HepG2 (cell line): ENCODE data around the gene KRTAP5-2. TPM values are rescaled to one million over a fixed set of nuclear protein-coding genes. Genes with fewer than 3 reads are reported as not detected.

Experiments
- CREM ChIP-seq, 2 experiments: sonication (generic) in 1 of 2; formaldehyde crosslinking in 1 of 2; IDR thresholded peaks; 2 replicates each; pipeline versions ENCODE4 v1.4.0 to v1.6.1; 2016 to 2020; ENCODE audit warnings: antibody characterized with exemption in 1 of 2, mild to moderate bottlenecking in 1 of 2, missing genetic modification reagents in 1 of 2
- GABPB1 ChIP-seq: IDR thresholded peaks from 2 replicates; pipeline ENCODE4 v1.6.1; 2016; ENCODE audit warnings: mild to moderate bottlenecking, missing genetic modification reagents, moderate library complexity, missing compliant biosample characterization
- KDM2A ChIP-seq: sonication (generic); formaldehyde crosslinking; IDR thresholded peaks from 2 replicates; pipeline ENCODE4 v1.4.0; 2020; ENCODE audit warnings: low read depth, missing genetic modification reagents, borderline replicate concordance
- MYC ChIP-seq: sonication (generic); formaldehyde crosslinking; IDR thresholded peaks from 2 replicates; pipeline ENCODE4 v1.9.0; 2021; ENCODE audit warnings: missing genetic modification reagents, borderline replicate concordance
- PCBP1 ChIP-seq: fragments of 200-400 bp; formaldehyde crosslinking; IDR thresholded peaks from 2 replicates; pipeline ENCODE4 v1.6.1; 2017; ENCODE audit warnings: mild to moderate bottlenecking, low read depth, low read length, borderline replicate concordance
- PHB2 ChIP-seq: fragments of 450-650 bp; IDR thresholded peaks from 2 replicates; pipeline ENCODE4 v1.6.1; 2018; ENCODE audit not compliant: partially characterized antibody
- POLR2AphosphoS5 ChIP-seq: IDR thresholded peaks from 2 replicates; pipeline ENCODE4 v1.6.1; 2012; ENCODE audit warnings: low read depth, low read length
- SCMH1 ChIP-seq: sonication (generic); formaldehyde crosslinking; IDR thresholded peaks from 2 replicates; pipeline ENCODE4 v1.9.0; 2021; ENCODE audit warnings: missing genetic modification reagents, mild to moderate bottlenecking, borderline replicate concordance
- SMAD9 ChIP-seq: sonication (generic); formaldehyde crosslinking; IDR thresholded peaks from 2 replicates; pipeline ENCODE4 v1.5.1; 2020; ENCODE audit warnings: mild to moderate bottlenecking, missing genetic modification reagents
- SMYD3 ChIP-seq: sonication (generic); formaldehyde crosslinking; IDR thresholded peaks from 2 replicates; pipeline ENCODE4 v1.8.1; 2023; ENCODE audit warnings: mild to moderate bottlenecking, missing genetic modification reagents
- STAG1 ChIP-seq: sonication (generic); formaldehyde crosslinking; IDR thresholded peaks from 2 replicates; pipeline ENCODE4 v1.4.0; 2020; ENCODE audit warnings: missing genetic modification reagents
- TMF1 ChIP-seq: sonication (generic); formaldehyde crosslinking; IDR thresholded peaks from 2 replicates; pipeline ENCODE4 v1.8.1; 2022; ENCODE audit warnings: low read depth, missing genetic modification reagents
- ZNF234 ChIP-seq: sonication (generic); formaldehyde crosslinking; conservative IDR thresholded peaks from 2 replicates; pipeline ENCODE4 v1.5.1; 2020; ENCODE audit warnings: mild to moderate bottlenecking, missing genetic modification reagents
- ZNF3 ChIP-seq: IDR thresholded peaks from 2 replicates; pipeline ENCODE4 v1.7.0; 2017; ENCODE audit warnings: inconsistent platforms
- ZNF446 ChIP-seq: sonication (generic); formaldehyde crosslinking; IDR thresholded peaks from 2 replicates; pipeline ENCODE4 v1.5.0; 2020; ENCODE audit warnings: mild to moderate bottlenecking, missing genetic modification reagents
- ZNF484 ChIP-seq: sonication (generic); formaldehyde crosslinking; IDR thresholded peaks from 2 replicates; pipeline ENCODE4 v1.5.1; 2020; ENCODE audit warnings: mild to moderate bottlenecking, low read depth, missing genetic modification reagents, borderline replicate concordance
- ZNF501 ChIP-seq: sonication (generic); formaldehyde crosslinking; IDR thresholded peaks from 2 replicates; pipeline ENCODE4 v1.5.1; 2020; ENCODE audit warnings: mild to moderate bottlenecking, moderate library complexity, missing genetic modification reagents
- ZNF878 ChIP-seq: sonication (generic); formaldehyde crosslinking; IDR thresholded peaks from 2 replicates; pipeline ENCODE4 v1.8.1; 2023; ENCODE audit warnings: mild to moderate bottlenecking, missing genetic modification reagents, moderate library complexity
- ZSCAN25 ChIP-seq: sonication (generic); formaldehyde crosslinking; IDR thresholded peaks from 2 replicates; pipeline ENCODE4 v1.8.0; 2022; ENCODE audit warnings: mild to moderate bottlenecking, missing genetic modification reagents
- polyA plus RNA-seq, 8 experiments: library from polyadenylated mRNA; depleted of rRNA in 3 of 8; stranded (reverse) in 7 of 8; unstranded in 1 of 8; fragments of >200 nt; fragmentation: Illumina TruSeq in 4 of 8; extraction: Trizol in 4 of 8; gene quantifications; 2 replicates each; pipeline versions ENCODE4 v1.2.1 to v1.2.3, GENCODE V29; 2011 to 2016; ENCODE audit warnings: low read depth in 4 of 8, missing spikeins in 1 of 8, mixed read lengths in 1 of 8; ENCODE audit not compliant: insufficient read depth in 1 of 8
- total RNA-seq, 5 experiments: library from RNA; depleted of rRNA; stranded (reverse); fragments of >200 nt; fragmentation: Illumina TruSeq; extraction: Trizol; gene quantifications; 2 replicates each; pipeline ENCODE4 v1.2.3, GENCODE V29; 2016; ENCODE audit warnings: low read depth in 1 of 5
- TF ChIP-seq, protein P1 (sequence below): sonication (generic); formaldehyde crosslinking; IDR thresholded peaks from 2 replicates; pipeline ENCODE4 v1.8.0; 2022; ENCODE audit warnings: mild to moderate bottlenecking, missing genetic modification reagents, moderate library complexity
- TF ChIP-seq, protein P2 (sequence below): sonication (generic); formaldehyde crosslinking; IDR thresholded peaks from 2 replicates; pipeline ENCODE4 v1.9.0; 2022; ENCODE audit warnings: missing genetic modification reagents, mild to moderate bottlenecking, borderline replicate concordance
- TF ChIP-seq, protein P3 (sequence below): sonication (generic); formaldehyde crosslinking; IDR thresholded peaks from 2 replicates; pipeline ENCODE4 v1.4.0; 2020; ENCODE audit warnings: mild to moderate bottlenecking, missing genetic modification reagents, borderline replicate concordance

Gene KRTAP5-2
- total and polyA plus RNA-seq, 2 of the 13 experiments (the other 11 are each of a cell fraction or from before 2014, with no cell fraction given), result not detected

DNA sequence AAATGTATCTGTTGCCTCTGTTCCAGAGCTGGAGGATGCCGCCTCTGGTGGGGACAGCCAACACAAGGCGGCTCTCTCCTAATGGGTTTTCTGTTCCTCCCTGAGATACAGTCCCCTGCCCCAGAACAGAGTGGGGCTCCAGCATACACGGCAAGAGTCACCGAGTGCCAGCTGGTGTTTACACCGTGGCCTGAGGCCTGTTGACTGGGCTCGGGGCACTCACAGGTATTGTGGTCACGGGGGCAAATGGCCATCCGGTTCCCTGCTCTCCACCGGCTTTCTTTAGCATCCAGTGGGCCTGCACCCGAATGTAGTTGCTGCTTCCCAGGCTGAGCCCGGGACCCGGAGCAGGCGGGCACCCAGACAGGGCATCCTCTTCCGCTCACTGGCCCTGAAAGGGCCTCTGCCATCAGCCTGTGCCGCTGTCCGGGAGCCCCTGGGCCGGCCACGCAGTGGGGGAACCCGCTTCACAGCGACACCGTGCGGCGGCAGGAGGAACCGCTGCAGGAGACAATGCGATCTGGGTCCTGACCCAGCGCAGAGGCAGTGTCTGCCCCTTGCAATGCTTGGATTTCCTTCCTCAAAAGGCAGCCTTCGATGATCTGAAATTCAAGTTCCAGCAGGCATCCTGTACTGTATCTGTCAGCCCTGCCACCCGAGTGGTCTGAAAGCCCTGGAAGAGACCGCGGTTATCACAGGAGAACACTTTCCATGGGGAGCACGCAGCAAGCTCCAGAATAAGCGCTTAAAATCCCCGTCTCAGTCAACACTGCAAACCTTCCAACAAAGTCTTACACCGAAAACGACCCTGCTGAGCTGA is 30.6 kb upstream of the KRTAP5-2 start (continued):
- no peak for TF ChIP-seq ZNF878 (CRISPR knock-in tag)
- no peak for TF ChIP-seq ZNF3 (CRISPR knock-in tag)
- TF ChIP-seq SMYD3 (CRISPR knock-in tag), result no peak
- TF ChIP-seq, protein P1, sequence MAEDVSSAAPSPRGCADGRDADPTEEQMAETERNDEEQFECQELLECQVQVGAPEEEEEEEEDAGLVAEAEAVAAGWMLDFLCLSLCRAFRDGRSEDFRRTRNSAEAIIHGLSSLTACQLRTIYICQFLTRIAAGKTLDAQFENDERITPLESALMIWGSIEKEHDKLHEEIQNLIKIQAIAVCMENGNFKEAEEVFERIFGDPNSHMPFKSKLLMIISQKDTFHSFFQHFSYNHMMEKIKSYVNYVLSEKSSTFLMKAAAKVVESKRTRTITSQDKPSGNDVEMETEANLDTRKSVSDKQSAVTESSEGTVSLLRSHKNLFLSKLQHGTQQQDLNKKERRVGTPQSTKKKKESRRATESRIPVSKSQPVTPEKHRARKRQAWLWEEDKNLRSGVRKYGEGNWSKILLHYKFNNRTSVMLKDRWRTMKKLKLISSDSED (CRISPR knock-in tag), result no peak
- TF ChIP-seq PHB2, result no peak
- TF ChIP-seq STAG1 (CRISPR knock-in tag), result peak; percentile 69
- no peak for TF ChIP-seq ZSCAN25 (CRISPR knock-in tag)
- TF ChIP-seq ZNF234 (CRISPR knock-in tag), result no peak
- TF ChIP-seq SCMH1 (CRISPR knock-in tag), result no peak
- TF ChIP-seq KDM2A, result peak; percentile 49; the same call in 1 of the 2 replicates
- TF ChIP-seq SMAD9 (CRISPR knock-in tag), result no peak
- TF ChIP-seq, protein P2, sequence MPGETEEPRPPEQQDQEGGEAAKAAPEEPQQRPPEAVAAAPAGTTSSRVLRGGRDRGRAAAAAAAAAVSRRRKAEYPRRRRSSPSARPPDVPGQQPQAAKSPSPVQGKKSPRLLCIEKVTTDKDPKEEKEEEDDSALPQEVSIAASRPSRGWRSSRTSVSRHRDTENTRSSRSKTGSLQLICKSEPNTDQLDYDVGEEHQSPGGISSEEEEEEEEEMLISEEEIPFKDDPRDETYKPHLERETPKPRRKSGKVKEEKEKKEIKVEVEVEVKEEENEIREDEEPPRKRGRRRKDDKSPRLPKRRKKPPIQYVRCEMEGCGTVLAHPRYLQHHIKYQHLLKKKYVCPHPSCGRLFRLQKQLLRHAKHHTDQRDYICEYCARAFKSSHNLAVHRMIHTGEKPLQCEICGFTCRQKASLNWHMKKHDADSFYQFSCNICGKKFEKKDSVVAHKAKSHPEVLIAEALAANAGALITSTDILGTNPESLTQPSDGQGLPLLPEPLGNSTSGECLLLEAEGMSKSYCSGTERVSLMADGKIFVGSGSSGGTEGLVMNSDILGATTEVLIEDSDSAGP (CRISPR knock-in tag), result peak; percentile 48; the same call in 1 of the 2 replicates
- TF ChIP-seq ZNF484, result no peak
- no peak for TF ChIP-seq TMF1 (CRISPR knock-in tag)
- TF ChIP-seq, protein P3, sequence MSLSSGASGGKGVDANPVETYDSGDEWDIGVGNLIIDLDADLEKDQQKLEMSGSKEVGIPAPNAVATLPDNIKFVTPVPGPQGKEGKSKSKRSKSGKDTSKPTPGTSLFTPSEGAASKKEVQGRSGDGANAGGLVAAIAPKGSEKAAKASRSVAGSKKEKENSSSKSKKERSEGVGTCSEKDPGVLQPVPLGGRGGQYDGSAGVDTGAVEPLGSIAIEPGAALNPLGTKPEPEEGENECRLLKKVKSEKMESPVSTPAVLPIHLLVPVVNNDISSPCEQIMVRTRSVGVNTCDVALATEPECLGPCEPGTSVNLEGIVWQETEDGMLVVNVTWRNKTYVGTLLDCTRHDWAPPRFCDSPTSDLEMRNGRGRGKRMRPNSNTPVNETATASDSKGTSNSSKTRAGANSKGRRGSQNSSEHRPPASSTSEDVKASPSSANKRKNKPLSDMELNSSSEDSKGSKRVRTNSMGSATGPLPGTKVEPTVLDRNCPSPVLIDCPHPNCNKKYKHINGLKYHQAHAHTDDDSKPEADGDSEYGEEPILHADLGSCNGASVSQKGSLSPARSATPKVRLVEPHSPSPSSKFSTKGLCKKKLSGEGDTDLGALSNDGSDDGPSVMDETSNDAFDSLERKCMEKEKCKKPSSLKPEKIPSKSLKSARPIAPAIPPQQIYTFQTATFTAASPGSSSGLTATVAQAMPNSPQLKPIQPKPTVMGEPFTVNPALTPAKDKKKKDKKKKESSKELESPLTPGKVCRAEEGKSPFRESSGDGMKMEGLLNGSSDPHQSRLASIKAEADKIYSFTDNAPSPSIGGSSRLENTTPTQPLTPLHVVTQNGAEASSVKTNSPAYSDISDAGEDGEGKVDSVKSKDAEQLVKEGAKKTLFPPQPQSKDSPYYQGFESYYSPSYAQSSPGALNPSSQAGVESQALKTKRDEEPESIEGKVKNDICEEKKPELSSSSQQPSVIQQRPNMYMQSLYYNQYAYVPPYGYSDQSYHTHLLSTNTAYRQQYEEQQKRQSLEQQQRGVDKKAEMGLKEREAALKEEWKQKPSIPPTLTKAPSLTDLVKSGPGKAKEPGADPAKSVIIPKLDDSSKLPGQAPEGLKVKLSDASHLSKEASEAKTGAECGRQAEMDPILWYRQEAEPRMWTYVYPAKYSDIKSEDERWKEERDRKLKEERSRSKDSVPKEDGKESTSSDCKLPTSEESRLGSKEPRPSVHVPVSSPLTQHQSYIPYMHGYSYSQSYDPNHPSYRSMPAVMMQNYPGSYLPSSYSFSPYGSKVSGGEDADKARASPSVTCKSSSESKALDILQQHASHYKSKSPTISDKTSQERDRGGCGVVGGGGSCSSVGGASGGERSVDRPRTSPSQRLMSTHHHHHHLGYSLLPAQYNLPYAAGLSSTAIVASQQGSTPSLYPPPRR (CRISPR knock-in tag), result no peak
- no peak for TF ChIP-seq POLR2AphosphoS5
- TF ChIP-seq MYC (CRISPR knock-in tag), result no peak; the same call in 1 of the 2 replicates
- TF ChIP-seq ZNF501 (CRISPR knock-in tag), result peak; percentile 84
- TF ChIP-seq GABPB1 (CRISPR knock-in tag), result peak; percentile 47; the same call in 1 of the 2 replicates
- no peak for TF ChIP-seq CREM (IDR thresholded peaks at IDR 0.05)
- TF ChIP-seq CREM (CRISPR knock-in tag; IDR thresholded peaks at IDR 0.05), result no peak
- TF ChIP-seq ZNF446 (CRISPR knock-in tag), result no peak
- TF ChIP-seq PCBP1, result no peak
